ENCODE results near the gene TRIM10.

The TRIM10 gene, protein sequence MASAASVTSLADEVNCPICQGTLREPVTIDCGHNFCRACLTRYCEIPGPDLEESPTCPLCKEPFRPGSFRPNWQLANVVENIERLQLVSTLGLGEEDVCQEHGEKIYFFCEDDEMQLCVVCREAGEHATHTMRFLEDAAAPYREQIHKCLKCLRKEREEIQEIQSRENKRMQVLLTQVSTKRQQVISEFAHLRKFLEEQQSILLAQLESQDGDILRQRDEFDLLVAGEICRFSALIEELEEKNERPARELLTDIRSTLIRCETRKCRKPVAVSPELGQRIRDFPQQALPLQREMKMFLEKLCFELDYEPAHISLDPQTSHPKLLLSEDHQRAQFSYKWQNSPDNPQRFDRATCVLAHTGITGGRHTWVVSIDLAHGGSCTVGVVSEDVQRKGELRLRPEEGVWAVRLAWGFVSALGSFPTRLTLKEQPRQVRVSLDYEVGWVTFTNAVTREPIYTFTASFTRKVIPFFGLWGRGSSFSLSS

DNA sequence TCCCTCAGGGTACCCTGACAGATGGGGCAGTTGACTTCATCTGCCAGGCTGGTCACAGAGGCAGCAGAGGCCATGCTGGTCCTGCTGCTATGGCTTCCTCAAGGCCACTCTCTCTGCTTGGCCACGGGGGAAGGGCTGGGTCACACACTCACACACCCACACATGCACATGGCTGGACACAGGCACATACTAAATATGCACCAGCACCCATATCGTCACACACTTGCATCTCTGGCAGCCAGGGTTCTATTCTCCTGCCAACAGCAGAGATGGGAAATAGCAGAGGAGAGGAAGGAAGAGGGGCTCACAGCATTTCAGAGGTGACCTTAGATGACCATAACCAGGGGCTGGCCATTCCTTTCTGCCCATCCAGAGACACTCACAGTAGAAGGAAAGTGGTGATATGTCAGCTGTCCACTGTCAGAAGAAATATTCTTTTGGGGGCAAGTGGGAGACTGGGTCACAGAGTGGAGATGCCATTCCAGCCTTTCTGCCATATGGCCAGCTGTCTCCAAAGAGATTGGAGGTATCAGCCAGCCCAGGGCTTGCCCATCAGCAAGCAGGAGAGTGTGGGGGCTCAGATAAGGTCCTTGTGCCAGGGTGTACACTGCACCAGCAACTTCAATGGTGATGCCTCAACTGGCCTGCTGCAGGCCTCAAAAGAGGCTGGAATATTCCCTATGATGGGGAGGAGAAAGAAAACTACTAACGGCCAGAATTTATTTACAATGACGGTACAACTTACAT lies at the start of gene TRIM10:
Gene TRIM10 (minus strand): TSS at position 427 of the 747 bp plus-strand sequence. CDS start 353 bp downstream, at position 74.
- DNase-seq: no peak

DNA sequence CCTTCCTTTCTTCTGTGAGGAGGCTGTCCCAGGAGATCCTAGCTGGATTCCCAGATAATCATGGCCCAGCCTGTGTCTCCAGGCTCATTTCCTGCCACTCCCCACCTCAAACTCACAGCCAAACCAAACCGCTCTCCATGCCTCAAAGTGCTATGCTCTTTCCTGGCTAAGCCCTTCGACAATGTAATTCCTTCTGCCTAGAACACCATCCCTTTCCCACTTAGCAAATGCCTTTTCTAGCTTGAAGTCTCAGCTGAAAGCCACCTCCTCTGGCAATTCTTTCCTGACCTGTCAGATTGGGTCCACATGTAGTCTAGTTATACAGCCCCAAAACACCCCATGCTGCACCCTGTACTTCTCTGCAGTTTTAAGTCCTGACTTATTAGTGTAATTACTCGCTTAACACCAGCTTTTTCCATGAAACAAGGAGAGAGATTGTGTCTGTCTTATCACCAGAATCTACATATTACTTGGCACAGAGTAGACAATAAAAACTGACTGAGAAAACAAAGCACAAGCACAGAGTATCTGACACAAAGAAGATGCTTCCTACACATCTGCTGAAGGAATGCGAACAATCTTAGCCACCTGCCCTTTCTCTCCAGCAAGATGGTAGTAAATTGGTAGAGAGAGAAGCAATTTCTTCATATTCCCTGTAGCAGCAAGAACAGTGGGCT lies 46.7 kb upstream of the TRIM10 start:
- no peak for DNase-seq

DNA sequence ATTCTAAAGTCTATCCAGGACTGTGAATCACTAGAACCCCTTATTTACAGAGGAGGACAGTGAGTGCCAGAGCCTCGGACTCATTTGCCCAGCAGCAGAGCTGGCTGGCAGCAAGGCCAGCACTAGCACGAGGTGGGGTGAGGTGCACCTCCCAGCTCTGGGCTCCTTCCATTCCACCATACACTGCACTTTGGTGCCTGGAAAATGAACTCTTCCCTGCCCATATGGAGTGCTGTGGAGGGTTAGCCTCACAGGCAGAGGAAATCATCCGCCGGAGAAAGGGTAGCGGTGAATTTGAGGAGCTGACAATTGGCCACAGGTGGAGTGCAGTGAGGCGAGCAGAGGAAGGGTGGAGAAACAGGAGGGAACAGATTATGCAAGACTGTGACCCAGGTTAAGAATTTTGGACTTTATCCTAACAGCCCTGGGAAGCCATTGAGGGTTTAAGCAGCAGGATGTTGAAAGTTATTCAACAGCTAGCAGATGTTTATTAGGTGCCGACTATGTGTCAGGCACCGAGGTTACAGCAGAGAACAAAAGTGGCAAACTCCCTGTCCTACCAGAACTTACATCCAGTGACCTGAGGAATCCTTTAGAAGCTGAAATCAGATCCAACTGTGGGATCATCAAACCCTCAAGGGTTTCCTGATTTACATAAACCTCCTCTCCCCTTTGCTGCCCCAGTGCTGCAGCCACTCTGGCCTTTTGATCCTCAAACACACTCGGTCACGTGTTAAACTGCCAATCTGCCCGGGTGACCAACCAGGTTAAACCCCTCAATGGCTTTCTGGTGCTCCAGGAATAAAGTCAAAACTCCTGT lies 46.0 kb upstream of the TRIM10 start:
- no peak for DNase-seq

DNA sequence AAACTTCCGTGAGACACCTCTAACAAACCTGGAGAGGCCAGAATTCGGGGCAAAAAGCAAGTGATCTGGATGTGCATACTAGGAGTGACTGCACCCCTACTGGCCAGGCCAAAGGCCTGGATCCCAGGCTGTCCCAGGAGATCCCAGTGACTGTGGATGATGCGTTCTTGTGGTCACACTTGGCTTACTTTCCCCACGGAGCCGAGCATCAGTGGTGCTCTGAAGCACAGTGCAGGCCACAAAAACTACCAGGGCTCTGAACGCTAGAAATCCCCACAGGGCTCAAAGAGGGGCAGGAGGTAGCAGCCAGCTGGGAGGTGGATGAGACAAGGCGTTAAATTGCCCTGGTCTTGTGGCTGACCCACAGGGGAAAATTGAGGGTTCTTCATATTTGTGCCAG lies 45.1 kb upstream of the TRIM10 start:
- DNase-seq: no peak

DNA sequence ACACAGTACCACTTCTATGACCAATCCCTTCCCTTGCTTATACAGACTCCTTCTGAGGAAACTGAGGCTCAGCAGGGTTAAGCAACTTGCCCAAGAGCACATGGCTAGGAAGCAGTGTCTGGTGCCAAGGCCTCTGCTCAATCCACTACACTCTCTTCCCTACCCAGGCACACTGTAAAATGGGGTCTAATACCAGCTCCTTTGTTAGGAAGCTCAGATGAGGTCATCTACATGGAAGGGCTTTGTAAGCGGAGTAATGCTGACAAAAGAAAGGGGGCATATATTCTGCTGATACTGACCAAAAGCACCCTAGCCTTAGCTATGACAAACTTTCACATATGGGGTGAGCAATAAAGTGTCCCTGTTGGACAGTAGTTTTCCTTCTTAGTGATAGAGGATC lies 43.1 kb upstream of the TRIM10 start:
- no peak for DNase-seq

DNA sequence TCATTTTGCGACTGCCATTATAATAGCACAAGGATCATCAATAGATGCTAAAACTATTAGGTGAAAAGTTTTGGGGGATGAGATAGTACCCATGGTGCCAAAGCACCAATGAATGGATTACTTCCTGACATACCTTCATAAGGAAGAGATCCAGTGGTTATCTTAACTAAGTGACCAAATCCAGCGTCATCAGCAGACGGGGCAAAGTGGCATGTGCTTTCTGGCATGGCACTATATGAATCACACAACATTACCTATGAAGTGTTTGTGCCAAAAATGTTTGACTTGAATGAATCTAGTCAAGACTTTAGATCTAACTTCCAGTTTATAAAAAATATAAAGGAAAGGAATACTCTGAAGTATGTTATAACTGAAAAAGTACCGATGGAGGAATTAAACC lies 41.4 kb upstream of the TRIM10 start:
- DNase-seq: no peak

DNA sequence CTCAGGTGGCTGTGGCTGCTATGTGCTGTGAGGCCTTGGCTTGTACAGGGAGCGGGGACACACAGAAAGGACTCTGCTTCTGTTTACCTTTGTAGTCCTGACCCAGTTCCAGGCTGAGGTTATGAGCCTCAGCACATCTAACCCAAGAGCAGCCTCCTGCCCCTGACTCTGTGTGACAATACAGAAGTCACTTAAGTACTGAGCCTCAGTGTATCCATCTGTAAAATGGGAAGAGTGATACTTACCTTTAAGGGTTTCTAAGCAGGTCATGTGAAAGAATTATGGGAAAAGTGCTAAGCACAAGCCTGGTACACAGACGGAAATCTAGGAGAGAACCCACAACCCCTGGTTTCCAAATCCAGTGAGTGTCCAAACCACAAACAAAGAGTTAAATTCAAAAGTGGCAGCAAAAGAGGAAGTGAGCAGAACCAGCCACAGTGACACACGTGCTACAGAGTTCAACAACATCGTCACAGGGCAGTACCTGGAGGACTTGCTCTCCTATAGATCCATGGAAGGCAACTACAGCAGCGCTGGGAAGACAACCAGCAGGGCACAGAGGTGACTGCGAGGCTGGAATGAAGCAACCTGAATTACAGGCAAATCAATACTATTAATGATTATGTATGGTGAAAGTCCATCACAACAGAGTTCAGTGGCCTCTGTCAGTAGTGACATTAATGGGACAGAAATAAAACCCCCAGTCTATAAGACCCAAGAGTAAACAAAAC lies 39.7 kb upstream of the TRIM10 start:
- DNase-seq: peak; percentile 61

DNA sequence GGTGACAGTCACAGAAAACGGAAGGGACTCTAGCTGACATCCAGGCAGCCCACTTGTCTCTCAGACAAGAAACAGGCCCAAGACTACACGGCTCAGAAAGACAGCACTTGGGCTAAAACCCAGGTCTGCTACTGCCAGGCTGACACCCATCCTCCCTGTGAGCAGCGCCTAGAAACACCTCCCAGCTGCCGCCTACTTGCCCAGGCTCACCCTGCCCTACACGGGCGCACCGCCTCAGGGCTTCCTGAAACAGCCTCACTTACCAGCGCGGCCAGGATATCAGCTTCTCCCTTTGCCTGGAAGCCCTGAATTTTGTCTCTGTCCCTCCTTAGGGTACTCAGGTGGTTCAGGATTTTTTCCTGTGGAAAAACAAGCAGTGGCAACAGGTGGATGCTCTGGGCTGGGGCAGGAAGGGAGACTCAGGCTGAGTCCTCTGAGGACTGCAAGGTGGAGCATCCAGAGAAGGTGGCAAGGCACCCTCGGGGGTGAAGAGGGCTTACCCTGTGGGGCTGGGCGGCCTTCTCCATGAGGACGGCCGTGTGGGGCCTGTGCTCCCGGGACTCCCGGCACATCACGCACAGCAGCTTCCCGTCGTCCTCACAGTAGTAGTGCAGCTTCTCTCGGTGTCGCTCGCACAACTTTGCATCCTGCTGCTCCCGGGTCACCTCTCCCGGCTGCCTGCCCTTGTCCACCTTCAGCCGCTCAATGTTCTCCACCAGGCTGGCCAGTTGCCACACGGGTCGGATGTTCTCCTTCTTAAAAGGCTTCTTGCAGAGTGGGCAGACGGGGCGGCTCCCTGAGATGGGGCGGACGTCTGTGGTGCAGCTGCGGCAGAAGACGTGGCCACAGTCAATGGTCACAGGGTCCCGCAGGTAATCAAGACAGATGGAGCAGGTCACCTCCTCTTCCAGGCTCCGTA lies 37.4 kb upstream of the TRIM10 start:
- no peak for DNase-seq

DNA sequence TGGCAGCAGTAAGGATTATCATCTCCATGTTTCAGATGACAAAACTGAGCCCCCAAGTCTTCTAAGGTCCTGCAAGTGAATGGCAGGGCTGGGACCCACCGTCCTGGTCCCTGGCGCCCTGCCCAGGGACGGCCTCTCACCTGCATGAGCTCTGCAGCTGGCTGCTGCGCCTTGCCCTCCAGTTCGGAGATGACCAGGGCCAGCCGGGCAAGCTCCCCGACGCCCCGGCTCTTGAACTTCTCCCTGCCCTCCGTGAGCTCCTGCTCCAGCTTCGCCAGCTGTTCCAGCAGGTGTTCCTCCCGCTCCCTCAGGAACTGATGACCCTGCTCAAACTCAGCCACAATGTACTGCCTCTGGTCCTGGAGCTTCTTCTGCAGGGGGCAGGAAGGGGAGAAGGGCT lies 35.4 kb upstream of the TRIM10 start:
- DNase-seq: no peak

DNA sequence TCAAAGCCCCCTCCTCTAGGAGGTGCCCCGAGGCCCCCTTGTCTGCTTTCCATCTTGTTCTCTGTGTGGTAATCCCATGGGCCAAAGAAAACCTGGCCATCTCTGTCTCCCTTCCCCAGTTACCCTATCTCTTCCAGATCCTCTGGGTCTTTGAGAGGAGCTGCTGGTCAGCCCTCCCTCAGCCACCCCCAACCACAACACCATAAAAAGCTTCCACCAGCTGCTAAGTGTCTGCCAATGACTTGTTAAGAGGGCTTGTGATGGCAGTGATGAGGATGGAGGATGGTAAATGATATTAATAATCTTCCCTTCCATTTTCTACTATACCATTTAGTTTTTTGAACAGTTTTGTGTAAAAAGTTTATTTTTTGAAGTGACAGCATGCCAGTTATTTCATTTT lies 34.9 kb upstream of the TRIM10 start:
- no peak for DNase-seq

DNA sequence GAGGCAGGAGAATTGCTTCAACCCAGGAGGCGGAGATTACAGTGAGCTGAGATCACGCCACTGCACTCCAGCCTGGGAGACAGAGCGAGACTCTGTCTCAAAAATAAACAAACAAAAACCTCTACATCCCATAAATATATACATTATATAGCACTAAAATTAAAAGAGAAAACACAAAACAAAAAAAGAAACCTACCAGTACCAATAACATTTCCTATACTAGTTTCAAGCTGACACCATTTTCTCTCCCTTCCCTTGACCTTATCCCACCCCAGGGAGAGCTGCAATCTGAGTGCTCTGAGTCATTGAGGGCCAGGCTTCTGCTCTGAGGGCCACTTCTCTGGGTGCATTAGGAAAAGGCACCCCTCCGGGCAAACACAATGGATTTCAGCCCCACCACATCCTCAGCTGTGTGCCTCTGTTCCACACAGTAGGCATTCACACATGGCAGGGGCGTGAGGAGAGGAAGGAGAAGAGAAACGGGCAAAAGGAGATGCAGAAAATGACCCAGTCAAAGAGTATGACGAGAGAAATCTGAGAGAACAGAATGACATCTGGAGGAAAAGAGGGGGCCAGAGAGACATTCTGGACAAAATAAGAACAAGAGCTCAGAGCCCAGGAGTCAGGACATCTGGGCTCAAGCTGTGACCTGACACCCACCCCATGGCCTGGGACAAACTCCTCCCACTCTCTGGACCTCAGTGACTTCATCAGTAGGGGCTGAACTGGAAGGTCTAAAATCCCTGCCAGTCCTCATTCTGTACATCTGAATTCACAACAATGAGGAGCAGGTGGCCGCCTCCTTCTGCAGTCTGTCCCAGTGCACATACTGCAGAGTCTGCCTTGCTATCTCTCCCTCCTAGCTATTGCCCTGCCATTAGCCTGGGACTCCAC lies 34.0 kb upstream of the TRIM10 start:
- DNase-seq: no peak

DNA sequence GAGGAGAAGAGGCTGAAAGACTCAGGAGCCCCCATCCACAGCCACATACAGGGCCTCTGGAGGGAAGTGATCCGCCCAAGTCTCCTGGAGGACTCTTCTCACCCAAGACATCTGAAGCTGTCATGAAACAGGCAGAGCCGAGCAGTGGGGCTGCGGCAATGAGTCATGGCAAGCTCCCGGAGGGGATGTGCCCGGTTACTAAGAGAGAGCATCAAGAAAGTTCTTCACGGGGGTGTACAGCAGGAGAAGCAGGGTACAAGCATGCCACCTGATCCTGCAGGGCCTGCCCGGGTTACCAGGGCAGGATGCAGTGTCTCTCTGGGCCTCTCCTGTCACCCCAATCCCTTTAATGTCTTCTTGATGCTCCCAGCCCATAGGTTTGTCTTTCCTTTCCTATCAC lies 31.1 kb upstream of the TRIM10 start:
- no peak for DNase-seq

DNA sequence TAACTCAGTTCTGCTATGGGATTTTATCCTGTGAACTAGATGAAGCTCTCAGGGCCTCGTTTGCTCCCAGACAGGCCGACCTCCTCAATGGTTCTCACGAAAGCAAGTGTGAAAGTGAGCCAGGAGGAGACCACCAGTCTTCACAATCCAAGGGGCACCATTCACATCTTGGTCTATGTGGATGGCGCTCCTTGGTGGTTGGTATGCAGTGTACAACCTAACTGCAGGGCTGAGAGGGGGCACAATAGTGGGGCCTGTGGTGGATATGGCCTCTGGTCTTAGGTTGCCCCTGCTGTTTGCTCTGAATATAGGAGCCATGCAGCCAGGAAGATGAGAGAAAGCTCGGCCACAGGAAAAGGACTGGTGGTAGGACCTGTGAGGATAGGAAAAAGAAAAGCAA lies 27.5 kb upstream of the TRIM10 start:
- DNase-seq: no peak

DNA sequence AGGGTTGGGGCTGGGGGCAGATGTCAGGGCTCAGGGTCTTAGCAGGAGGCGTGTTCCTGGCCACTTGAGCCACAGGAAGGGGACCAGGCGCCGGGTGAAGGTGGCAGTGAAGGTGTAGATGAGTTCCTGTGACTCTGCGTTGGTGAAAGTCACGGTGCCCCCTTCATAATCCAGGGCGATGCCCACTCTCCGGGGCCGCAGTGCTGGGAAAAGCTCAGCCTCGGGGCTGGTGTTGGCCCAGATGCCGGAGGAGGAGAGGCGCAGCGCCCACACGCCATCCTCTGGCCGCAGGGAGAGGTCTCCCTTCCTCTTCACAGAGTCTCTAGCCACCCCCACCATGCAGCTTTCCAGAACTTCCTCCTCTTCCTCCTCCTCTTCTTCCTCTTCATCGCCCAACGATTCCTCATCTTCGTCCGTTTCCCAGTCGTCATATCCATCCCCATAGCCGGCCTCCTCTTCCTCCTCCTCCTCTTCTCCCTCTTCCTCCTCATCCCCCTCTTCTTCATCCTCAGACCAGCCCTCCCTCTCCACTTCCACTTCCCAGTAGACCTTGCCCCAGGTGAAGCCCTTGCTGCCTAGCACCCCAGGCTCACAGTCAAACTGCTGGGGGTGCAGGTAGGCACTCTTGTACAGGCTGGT lies 25.0 kb upstream of the TRIM10 start:
- no peak for DNase-seq

DNA sequence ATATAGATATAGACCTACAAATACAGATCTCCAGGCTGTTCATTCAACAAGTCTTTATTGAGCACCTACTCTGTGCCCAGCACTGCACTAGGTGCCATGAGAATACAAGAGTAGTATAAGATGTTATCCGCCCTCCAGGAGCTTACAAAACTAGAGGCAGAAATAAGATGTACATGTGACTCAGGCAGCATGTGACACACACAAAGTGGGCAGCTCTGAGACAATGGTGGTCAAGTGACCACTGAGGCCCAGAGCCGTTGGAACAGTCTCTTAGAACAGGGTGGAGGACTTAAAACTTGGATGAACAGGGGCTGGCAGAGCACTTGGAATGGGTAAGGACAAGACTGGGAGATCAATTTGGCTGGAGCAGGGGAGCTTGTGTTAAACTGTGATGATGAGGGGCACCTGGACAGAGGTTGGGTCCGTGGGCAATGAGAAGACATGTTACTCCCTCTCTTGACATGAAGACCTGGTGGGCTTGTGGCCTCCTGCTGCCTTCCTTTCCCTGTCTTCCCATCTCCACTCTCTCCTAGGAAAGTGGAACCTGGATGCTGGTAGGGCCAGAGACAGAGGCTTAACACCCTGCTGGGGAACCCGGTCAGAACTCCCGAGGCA lies 23.5 kb upstream of the TRIM10 start:
- peak; percentile 35 for DNase-seq

DNA sequence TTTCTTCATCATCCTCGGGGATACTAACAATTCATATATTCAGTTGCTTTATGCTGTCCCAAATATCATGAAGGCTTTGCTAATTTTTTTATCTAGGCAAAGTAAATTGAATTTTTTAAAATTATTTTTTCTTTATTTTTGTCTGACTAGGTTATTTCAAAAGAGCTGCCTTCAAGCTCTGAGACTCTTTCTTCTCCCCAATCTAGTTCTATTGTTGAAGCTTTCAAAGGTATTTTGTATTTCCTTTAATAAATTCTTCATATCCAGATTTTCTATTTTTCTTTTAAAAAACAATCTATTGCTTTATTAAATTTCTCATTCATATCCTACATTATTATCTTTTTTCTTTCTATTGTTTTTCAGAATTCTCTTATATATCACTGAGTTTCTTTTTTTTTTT lies 19.1 kb upstream of the TRIM10 start:
- DNase-seq: no peak

DNA sequence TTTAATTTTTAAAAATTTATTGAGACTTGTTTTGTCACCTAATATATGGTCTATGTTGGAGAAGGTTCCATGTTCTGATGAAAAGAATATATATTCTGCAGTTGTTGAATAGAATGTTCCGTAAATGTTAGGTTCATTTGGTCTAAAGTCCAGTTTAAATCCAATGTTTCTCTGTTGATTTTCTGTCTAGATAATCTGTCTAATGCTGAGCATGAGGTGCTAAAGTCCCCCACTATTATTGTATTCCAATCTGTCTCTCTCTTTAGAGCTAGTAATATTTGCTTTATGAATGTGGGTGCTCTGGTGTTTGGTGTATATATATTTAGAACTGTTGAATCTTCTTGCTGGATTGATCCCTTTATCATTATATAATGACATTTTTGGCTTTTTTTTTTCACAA lies 17.8 kb upstream of the TRIM10 start:
- DNase-seq: no peak

DNA sequence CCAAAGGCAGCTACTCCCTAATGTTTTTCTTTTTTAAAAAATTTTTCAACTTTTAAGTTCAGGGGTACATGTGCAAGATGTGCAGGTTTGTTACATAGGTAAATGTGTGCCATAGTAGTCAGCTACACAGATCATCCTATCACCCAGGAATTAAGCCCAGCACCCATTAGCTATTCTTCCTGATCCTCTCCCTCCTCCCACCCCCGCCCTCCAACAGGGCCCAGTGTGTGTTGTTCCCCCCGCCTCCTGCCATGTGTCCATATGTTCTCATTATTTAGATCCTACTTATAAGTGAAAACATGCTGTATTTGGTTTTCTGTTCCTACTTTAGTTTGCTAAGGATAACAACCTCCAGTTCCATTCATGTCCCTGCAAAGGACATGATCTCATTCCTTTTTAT lies 14.8 kb upstream of the TRIM10 start:
- no peak for DNase-seq

DNA sequence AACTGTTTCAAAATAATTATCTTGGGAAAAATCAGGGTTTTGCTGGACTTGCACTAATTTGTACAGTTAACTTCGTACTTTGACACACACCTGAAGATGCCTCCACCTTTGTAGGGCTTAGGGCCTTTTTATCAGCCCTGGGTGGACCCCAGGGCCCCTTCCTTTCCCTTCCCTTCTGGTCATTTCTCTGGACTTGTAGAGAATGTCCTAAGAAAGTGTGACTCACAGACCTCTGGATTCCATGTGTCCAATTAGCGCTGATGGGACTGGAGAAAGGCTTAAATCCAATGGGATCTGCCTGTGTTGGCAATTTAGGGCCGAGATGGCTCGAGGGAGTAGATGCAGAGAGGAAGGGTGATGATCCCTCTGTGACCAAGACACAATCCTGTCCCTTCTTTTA lies 11.7 kb upstream of the TRIM10 start:
- no peak for DNase-seq
